Endothelial cell of umbilical vein (primary cell): Measurements from ENCODE around the gene MYLK.

Experiments
- EZH2 ChIP-seq: IDR thresholded peaks from 2 replicates; pipeline ENCODE4 v1.6.1; 2012; ENCODE audit warnings: borderline replicate concordance, low read depth, mild to moderate bottlenecking, moderate library complexity, low read length, inconsistent platforms; ENCODE audit not compliant: severe bottlenecking
- FOS ChIP-seq: IDR thresholded peaks from 2 replicates; pipeline ENCODE4 v1.6.1; 2011; ENCODE audit warnings: mild to moderate bottlenecking, low read length, moderate library complexity, borderline replicate concordance; ENCODE audit not compliant: insufficient read depth
- JUN ChIP-seq: IDR thresholded peaks from 2 replicates; pipeline ENCODE4 v1.6.1; 2011; ENCODE audit warnings: borderline replicate concordance, low read depth; ENCODE audit not compliant: insufficient read length, insufficient read depth
- POLR2AphosphoS5 ChIP-seq: IDR thresholded peaks from 2 replicates; pipeline ENCODE4 v1.6.1; 2012; ENCODE audit warnings: low read depth, mild to moderate bottlenecking, control low read depth, low read length, moderate library complexity; ENCODE audit not compliant: insufficient read depth
- TF ChIP-seq, protein P1 (sequence below), 2 donors: IDR thresholded peaks; 1 replicate in 1 of 2; 2 replicates in 1 of 2; pipeline ENCODE4 v1.5.1; 2011; ENCODE audit warnings: low read length in 2 of 2, mild to moderate bottlenecking in 2 of 2, moderate library complexity in 2 of 2, control low read depth in 1 of 2, inconsistent platforms in 1 of 2, low read depth in 1 of 2; ENCODE audit not compliant: insufficient read depth in 1 of 2; ENCODE audit errors: extremely low read depth in 1 of 2

DNA sequence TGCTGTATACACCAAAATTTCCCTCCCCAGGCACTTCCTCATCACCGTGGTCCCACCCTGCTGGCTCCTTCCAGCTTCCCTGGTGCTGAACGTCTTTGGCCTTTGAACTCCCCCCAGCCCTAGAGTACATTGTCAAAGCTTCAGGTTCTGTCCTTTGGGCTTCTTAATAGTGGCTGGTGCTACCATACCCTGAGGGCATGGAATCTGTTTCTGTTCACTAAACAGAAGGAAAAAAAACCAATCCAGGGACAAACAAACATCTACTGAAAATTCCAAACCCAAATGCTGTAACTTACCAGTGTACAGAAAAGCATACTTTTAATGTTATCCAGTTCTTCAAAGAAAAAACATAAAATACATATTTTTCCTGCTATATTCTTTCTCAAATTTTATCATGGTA, 148.7 kb downstream of the MYLK start:
- TF ChIP-seq FOS (no peak), POLR2AphosphoS5 (no peak), EZH2 (no peak), JUN (no peak)
- TF ChIP-seq, protein P1, sequence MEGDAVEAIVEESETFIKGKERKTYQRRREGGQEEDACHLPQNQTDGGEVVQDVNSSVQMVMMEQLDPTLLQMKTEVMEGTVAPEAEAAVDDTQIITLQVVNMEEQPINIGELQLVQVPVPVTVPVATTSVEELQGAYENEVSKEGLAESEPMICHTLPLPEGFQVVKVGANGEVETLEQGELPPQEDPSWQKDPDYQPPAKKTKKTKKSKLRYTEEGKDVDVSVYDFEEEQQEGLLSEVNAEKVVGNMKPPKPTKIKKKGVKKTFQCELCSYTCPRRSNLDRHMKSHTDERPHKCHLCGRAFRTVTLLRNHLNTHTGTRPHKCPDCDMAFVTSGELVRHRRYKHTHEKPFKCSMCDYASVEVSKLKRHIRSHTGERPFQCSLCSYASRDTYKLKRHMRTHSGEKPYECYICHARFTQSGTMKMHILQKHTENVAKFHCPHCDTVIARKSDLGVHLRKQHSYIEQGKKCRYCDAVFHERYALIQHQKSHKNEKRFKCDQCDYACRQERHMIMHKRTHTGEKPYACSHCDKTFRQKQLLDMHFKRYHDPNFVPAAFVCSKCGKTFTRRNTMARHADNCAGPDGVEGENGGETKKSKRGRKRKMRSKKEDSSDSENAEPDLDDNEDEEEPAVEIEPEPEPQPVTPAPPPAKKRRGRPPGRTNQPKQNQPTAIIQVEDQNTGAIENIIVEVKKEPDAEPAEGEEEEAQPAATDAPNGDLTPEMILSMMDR (IDR thresholded peaks at IDR 0.05; ENCODE audit: extremely low read depth in 1 of 2, insufficient read depth in 1 of 2, low read depth in 1 of 2, low read length in 2 of 2) = no peak
